ENCODE data around the gene TEX261.

TEX261 gene

DNA sequence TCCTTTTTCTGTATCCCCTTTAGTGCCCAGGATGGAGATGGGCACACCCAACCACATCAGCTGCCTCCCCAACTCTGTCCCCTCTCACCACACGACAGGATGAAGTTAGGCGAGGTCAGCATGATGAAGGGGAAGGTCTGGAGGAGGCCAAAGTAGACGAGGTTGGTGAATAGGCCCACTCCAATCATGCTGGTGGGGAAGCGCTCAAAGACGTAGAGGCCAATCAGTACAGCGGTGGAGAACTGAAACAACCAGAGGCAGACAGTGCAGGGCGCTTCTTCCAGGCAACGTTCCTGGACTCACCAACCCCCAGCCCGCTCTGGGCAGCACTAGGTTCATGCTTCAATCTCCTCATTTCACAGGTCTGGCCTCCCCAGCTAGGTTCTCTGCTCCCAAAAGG, 2.9 kb downstream of the TEX261 start:
- Mint-ChIP-seq H3K4me3 (no peak overlapping the region), H3K4me1 (peaks cover 25% of the 10 kb centered on the region), H3K36me3 (peaks cover 33% of the 10 kb centered on the region), H3K9me3 (no peaks in the 10 kb centered on the region), H3K27me3 (no peaks in the 10 kb centered on the region), H3K27ac (no peak overlapping the region)
- CTCF ChIA-PET = interaction anchor here (1.2 to 2.5 kb wide), 3 partner anchors 8 to 122 kb away, joined by 3 to 23 read pairs (median 7); no protein-coding TSS in a partner anchor
- DNase-seq = no peak

DNA sequence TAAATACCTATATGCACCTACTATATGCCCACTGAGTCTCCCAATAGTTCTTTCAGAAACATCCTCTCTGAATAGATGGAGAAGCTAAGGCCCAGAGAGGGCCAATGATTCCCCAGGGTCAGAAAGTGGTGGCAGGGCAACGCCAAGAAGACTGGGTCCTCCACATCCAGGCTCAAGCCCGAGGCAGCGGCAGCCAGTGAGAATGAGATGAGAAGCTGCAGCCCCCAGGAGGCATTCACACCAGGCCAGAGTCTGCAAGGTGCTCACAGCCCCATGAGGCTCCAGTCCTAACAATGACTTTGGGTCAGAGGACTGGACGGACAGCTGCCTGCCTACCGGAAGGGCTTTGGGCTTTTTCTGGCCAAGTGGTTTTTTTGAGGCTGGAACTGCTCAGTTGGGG, 3.5 kb downstream of the TEX261 start:
- H3K4me1 Mint-ChIP-seq = peaks cover 25% of the 10 kb centered on the region
- no peaks in the 10 kb centered on the region for H3K27me3 Mint-ChIP-seq
- DNase-seq = no peak
- H3K9me3 Mint-ChIP-seq = no peaks in the 10 kb centered on the region
- peaks cover 38% of the 10 kb centered on the region for H3K36me3 Mint-ChIP-seq
- H3K4me3 Mint-ChIP-seq = no peak overlapping the region
- CTCF ChIA-PET = interaction anchor here (1.7 kb wide), 1 partner anchor 26 kb away, joined by 7 read pairs; no protein-coding TSS in a partner anchor
- H3K27ac Mint-ChIP-seq = no peak overlapping the region

DNA sequence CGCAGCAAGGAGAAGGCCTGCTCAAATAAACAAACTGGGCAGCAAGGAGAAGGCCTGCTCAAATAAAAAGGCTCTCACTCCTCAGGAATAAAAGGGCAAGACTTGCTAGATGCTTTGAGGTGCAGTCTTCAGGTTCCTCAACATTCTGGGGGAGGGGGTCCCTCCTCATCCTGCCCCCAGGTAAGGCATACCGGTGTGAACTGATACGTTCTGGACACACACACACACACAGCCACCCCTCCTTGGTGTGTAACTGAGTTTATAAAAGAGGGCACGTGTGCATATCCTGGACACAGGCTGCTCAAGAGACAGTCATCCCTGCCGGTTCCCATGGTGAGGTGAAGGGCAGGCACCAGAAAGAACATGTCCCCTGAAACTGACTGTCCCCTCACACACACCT, 4.5 kb downstream of the TEX261 start:
- no peak overlapping the region for H3K4me3 Mint-ChIP-seq
- H3K36me3 Mint-ChIP-seq = peaks cover 43% of the 10 kb centered on the region
- DNase-seq = no peak
- CTCF ChIA-PET = interaction anchor here (0.6 kb wide), 1 partner anchor 11 kb away, joined by 3 read pairs; no protein-coding TSS in a partner anchor
- no peak overlapping the region for H3K27ac Mint-ChIP-seq
- H3K9me3 Mint-ChIP-seq = no peaks in the 10 kb centered on the region
- peaks cover 25% of the 10 kb centered on the region for H3K4me1 Mint-ChIP-seq
- H3K27me3 Mint-ChIP-seq = no peaks in the 10 kb centered on the region

DNA sequence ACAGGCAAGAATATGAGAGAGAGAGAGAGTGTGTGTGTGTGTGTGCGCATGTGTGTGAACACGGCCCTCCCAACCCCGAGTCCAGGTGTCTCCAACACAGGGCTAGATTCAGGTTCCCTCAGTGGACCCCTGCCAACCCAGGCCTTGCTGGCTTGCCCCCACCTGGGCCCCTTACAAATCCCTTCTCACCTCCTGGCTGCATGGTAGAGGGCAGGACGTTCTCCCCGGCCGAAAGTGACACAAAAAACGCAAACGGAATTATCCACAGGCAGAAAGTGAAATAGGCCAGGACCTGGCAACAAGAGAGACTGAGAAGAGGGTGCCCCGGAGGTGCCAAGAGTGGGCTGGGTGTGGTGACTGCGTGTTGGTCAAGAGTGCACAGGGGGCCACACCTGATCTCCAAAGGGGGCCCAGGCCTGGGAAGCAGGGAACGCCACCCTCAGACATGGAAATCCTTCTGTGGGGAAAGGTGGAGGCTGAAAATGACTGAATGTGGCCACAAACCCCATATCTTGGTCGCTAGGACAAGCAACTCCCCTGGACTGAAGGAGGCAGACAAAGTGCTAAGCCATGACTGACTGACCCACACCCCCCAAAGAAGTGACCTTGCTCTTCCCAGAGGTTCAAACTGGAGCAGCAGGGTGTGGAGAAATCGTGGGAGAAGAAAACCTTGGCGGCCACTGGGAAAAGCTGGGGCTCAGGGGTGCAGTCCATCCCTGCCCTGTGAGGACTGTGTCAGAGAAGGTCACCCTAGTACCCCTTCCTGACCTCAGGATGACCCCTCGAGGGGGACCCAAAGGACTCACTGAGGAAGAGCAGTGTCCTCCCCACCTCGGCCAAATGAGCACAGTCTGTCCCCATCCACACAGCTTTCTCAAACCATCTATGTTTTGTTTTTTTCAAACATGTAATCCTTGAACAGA, 5.7 kb downstream of the TEX261 start:
- Mint-ChIP-seq H3K4me3 (no peak overlapping the region), H3K27ac (no peak overlapping the region), H3K4me1 (peaks cover 34% of the 10 kb centered on the region), H3K9me3 (no peaks in the 10 kb centered on the region), H3K36me3 (peaks cover 42% of the 10 kb centered on the region), H3K27me3 (no peaks in the 10 kb centered on the region)
- CTCF ChIA-PET = interaction anchor here (1.1 kb wide), 1 partner anchor 8 kb away, joined by 3 read pairs; no protein-coding TSS in a partner anchor
- no peak for DNase-seq

DNA sequence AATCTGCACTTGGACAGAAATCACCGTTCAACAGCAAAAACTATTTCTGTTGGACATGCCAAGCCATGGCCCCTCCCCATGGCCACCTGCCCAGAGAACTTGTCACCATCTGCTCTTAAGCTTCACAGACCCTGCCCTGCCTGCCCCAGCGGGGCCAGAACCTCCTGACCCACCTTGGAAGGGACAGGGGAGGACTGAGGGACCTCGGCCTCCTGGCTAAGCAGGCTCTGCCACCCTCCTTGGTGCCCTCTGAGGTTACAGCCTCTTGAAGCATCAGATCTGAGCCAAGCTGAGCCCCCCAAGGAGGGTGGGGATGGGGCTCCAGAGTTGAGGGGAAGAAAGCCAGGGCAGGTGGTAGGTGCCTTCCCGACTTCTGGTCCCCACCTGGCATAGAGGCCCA, 6.5 kb downstream of the TEX261 start:
- H3K4me1 Mint-ChIP-seq = peaks cover 26% of the 10 kb centered on the region
- H3K27ac Mint-ChIP-seq = no peak overlapping the region
- CTCF ChIA-PET = interaction anchor here (0.8 to 1.4 kb wide), 3 partner anchors 8 to 83 kb away, joined by 3 read pairs; no protein-coding TSS in a partner anchor
- no peaks in the 10 kb centered on the region for H3K27me3 Mint-ChIP-seq
- no peaks in the 10 kb centered on the region for H3K9me3 Mint-ChIP-seq
- DNase-seq = no peak
- H3K36me3 Mint-ChIP-seq = peaks cover 40% of the 10 kb centered on the region
- H3K4me3 Mint-ChIP-seq = no peak overlapping the region

DNA sequence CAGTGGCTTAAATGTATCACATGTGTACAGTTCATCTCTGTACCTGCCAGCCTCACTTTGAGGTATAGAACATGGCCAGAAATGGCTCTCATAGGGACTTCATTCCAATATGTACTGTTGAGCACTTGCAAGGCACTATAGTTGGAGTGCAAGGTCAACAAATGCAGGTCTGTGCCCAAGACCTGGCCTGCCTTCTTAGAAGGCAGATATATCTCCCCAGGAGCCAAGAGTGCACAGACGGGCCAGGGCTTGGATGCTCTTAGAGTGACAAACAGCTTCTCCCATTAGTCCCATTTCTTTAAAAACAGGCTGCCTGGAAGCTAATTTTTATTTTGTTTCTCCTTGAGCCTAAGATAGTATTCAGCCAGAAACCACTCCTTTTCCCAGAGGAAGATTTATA, 7.3 kb downstream of the TEX261 start:
- Mint-ChIP-seq H3K36me3 (peaks cover 40% of the 10 kb centered on the region), H3K9me3 (no peaks in the 10 kb centered on the region), H3K27me3 (no peaks in the 10 kb centered on the region), H3K27ac (no peak overlapping the region), H3K4me1 (peaks cover 20% of the 10 kb centered on the region), H3K4me3 (no peak overlapping the region)
- CTCF ChIA-PET = interaction anchor here (0.8 to 1.4 kb wide), 2 partner anchors 14 to 84 kb away, joined by 3 read pairs; no protein-coding TSS in a partner anchor
- no peak for DNase-seq

DNA sequence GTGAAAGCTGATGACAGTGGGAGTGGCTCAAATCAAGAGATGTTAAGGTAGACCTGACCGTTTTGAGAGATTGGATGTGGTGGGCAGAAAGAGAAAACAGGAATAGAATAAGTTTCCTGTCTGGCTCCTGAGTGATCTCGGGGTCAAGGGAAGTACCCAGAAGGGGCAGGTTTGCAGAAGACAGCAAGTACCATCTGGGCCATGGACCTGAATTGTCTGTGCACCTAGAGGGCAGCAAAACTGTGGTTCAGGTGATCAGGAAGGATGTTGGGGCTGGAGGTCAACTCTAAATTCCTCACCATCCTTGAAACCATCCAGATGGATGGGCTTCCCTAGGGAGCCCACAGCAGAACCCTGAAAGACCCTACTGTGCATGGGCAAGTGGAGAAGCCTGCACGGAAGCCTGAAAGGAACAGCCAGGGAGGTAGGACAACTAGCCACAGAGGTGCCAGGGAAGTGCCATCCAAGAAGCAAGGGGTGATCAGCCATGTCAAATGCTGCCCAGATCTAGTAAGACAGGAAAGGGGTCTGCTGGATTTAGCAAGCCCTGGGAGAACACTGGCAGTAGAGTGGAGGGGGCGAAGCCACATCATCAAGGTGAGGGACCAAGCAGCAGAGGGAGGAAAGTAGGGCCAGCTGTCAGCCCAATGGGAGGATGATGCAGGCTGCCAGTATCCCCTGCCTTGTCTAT, 8.0 kb downstream of the TEX261 start:
- Mint-ChIP-seq H3K9me3 (no peaks in the 10 kb centered on the region), H3K36me3 (peaks cover 39% of the 10 kb centered on the region), H3K4me1 (peaks cover 18% of the 10 kb centered on the region), H3K4me3 (no peak overlapping the region), H3K27me3 (no peaks in the 10 kb centered on the region), H3K27ac (no peak overlapping the region)
- DNase-seq = no peak
- CTCF ChIA-PET = interaction anchor here (4.5 kb wide), 1 partner anchor 14 kb away, joined by 52 read pairs; no protein-coding TSS in a partner anchor

DNA sequence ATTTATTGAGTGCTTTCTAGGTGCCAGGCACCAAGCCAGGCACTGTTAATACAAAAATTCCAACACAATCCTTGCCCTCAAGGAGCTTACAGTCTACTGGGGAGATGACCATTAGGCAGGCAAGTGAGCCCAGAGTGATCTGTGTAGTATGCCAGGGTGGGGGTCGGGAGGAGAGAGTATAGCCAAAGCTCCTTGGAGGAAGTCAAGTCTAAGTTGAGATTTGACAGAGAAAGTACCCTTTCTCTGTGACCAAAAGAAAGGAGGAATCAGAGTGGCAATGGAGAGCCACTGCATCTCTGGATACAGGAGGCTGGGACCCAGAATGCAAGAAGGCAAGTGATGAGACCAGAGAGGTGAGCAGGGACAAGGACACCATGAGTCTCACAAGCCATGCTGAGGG, 8.7 kb downstream of the TEX261 start:
- H3K36me3 Mint-ChIP-seq = peaks cover 34% of the 10 kb centered on the region
- DNase-seq = no peak
- H3K9me3 Mint-ChIP-seq = no peaks in the 10 kb centered on the region
- CTCF ChIA-PET = interaction anchor here (3.7 to 4.5 kb wide), 2 partner anchors 11 to 15 kb away, joined by 12 to 52 read pairs; no protein-coding TSS in a partner anchor
- no peaks in the 10 kb centered on the region for H3K27me3 Mint-ChIP-seq
- peaks cover 17% of the 10 kb centered on the region for H3K4me1 Mint-ChIP-seq
- H3K27ac Mint-ChIP-seq = no peak overlapping the region
- no peak overlapping the region for H3K4me3 Mint-ChIP-seq

DNA sequence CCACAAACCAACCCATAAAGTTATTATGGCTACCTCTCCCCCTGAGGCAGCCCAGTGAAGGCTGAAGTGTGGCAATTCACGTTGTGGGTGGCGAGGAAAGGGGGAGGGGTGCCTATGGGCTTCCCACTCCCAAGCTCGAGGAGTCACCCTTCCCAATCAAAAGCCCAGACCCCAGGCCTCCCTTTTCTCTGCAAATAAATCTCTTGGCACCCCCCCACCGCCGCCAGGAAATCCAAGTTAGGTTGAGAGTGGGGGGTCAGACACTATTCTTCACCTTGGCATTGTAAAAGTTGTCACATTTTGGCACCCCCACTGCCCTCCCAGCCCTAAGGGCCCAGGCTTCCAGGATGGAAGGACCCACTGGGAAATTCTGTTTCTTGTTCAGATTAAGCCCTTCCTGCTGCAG, 9.4 kb downstream of the TEX261 start:
- H3K36me3 Mint-ChIP-seq = peaks cover 32% of the 10 kb centered on the region
- H3K27ac Mint-ChIP-seq = no peak overlapping the region
- no peak overlapping the region for H3K4me3 Mint-ChIP-seq
- no peak for DNase-seq
- no peaks in the 10 kb centered on the region for H3K27me3 Mint-ChIP-seq
- no peaks in the 10 kb centered on the region for H3K9me3 Mint-ChIP-seq
- peaks cover 17% of the 10 kb centered on the region for H3K4me1 Mint-ChIP-seq
- CTCF ChIA-PET = interaction anchor here (1.0 to 4.5 kb wide), 8 partner anchors 11 to 86 kb away, joined by 3 to 52 read pairs (median 5); no protein-coding TSS in a partner anchor

DNA sequence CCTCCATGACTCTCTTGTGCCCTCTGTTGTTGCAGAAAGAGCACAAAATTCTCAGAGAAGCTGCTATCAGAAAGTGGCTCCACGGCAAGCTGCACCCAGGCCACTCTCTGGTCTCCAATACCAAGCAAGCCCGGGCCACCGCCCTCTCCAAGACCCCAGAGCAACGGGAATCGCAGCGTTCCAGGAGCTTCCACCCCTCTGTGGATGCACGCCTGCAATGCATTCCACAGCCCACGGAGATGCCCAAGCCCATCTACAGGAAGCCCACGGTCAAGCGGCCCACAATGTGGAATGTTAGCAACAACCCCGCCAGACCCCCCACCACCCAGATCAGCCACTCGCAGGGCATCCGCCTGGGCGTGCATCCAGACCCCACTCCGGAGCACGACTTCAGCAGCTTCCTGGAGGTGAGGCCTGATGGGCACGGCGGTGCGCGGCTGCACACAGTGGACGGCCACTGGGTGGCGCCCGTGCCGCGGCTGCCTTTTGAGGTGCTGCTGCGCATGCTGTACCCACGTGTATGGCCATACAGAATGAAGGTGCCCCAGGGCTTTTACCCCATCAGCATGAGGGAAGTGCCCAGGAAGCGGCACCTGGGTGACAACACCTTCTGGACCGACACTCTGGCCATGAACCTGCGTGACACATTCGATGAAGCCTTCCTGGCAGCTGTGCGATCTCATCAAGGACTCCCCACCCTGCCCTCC, 9.9 kb downstream of the TEX261 start:
- H3K27me3 Mint-ChIP-seq = no peaks in the 10 kb centered on the region
- H3K36me3 Mint-ChIP-seq = peaks cover 32% of the 10 kb centered on the region
- peak overlapping the region; percentile 33 for H3K4me3 Mint-ChIP-seq
- DNase-seq = peak; percentile 89
- CTCF ChIA-PET = interaction anchor here (0.7 to 4.5 kb wide), 13 partner anchors 8 to 117 kb away, joined by 3 to 52 read pairs (median 5); no protein-coding TSS in a partner anchor
- H3K9me3 Mint-ChIP-seq = no peaks in the 10 kb centered on the region
- peaks cover 17% of the 10 kb centered on the region for H3K4me1 Mint-ChIP-seq
- peak overlapping the region; percentile 56 for H3K27ac Mint-ChIP-seq

DNA sequence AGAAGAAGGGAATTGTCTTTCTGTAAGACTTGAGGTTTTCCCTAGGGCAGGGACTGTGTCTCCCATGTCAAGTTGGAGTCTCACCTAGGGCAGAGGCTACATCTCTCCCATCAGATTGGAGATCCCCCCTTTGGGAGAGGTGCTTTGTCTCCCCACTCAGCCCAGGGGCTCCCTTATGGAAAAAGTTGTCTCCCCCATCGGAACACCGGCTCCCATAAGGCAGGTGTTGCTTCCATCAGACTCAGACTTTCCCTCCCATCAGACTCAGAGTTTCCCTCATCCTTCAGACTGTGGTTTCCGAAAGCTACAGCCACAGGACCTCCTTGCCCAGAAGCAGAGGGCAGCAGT, 10.5 kb downstream of the TEX261 start:
- no peak overlapping the region for H3K27ac Mint-ChIP-seq
- H3K27me3 Mint-ChIP-seq = no peaks in the 10 kb centered on the region
- no peaks in the 10 kb centered on the region for H3K9me3 Mint-ChIP-seq
- no peak for DNase-seq
- H3K4me1 Mint-ChIP-seq = peaks cover 17% of the 10 kb centered on the region
- no peak overlapping the region for H3K4me3 Mint-ChIP-seq
- H3K36me3 Mint-ChIP-seq = peaks cover 28% of the 10 kb centered on the region
- CTCF ChIA-PET = interaction anchor here (0.7 to 4.5 kb wide), 12 partner anchors 9 to 117 kb away, joined by 3 to 52 read pairs (median 5); no protein-coding TSS in a partner anchor

DNA sequence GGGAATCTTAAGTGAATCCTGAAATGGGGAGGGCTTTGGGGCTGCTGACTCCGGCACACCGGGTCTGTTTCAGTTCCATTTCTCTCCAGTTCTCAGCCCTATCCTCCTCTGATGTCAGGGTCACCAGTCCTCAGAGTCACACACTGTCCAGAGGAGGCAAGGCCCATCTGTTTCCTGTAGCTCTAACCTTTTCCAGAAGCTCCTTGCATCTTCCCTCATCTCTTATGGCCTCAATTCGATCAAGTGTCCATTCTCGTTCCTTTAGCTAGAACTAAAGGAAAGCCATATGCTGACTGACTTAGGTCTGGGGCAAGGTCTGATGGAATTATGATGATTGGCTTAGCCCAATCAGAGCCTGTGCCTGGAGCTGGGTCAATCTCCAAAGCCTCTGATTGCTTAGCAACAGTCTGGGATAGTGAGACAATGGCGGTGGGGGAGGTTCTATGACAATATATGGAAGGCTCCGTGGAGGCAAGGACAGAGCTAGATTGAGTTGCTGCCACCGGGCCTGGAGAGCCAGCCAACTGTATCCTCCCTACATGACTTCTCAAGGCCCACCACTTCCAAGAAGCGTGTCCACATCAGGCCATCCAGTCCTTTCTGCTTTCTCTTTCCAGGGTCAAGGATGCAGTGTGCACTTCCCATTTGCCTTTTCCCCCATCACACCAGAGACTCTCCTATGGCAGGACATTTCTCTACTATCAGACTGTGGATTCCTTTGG, 11.0 kb downstream of the TEX261 start:
- Mint-ChIP-seq H3K4me1 (peaks cover 17% of the 10 kb centered on the region), H3K36me3 (peaks cover 22% of the 10 kb centered on the region), H3K27me3 (no peaks in the 10 kb centered on the region), H3K27ac (no peak overlapping the region), H3K9me3 (no peaks in the 10 kb centered on the region), H3K4me3 (no peak overlapping the region)
- CTCF ChIA-PET = interaction anchor here (1.2 to 4.5 kb wide), 8 partner anchors 9 to 118 kb away, joined by 3 to 52 read pairs (median 9); no protein-coding TSS in a partner anchor
- DNase-seq = no peak

DNA sequence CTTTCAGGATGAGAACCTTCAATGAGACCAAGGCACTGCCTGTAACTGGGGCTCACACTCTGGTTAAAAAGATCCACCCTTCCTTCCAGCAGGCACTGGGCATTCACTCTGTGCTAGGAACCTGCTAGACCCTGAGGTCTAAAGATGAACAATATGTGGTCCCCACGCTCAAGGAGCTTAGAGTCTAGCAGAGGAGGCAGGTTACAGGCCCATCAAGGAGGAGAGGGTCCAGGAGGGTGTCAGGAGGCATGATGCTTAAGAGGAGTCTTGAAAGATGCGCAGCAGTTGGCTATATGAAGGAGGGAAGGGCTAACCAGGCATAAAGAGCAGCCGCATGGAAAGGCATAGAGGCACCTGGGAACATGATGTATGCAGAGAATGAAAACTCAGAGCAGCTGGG, 11.7 kb downstream of the TEX261 start:
- CTCF ChIA-PET = interaction anchor here (3.0 to 4.5 kb wide), 4 partner anchors 10 to 19 kb away, joined by 12 to 52 read pairs (median 33); no protein-coding TSS in a partner anchor
- H3K36me3 Mint-ChIP-seq = peaks cover 19% of the 10 kb centered on the region
- H3K9me3 Mint-ChIP-seq = no peaks in the 10 kb centered on the region
- H3K27me3 Mint-ChIP-seq = no peaks in the 10 kb centered on the region
- H3K4me1 Mint-ChIP-seq = peaks cover 20% of the 10 kb centered on the region
- H3K4me3 Mint-ChIP-seq = no peak overlapping the region
- DNase-seq = no peak
- no peak overlapping the region for H3K27ac Mint-ChIP-seq
